A549 treated with AZD9567 at 1 μM for 4 hours (cell line): Measurements from ENCODE around the gene KCNJ2. TPM values are rescaled to one million over a fixed set of nuclear protein-coding genes. Genes with fewer than 3 reads are reported as not detected.

ENCODE experiments used
- total RNA-seq: library from RNA; stranded (reverse); fragments of 200-300 nt; extraction: Qiagen RNA extraction; gene quantifications from 5 replicates; pipeline ENCODE4 v1.2.3, GENCODE V29; 2022; ENCODE audit not compliant: insufficient read depth

The KCNJ2 gene
- total RNA-seq, result 0.05 to 0.08 TPM (median 0.05 TPM) in 4 of 5 replicates, not detected in the other

GRCh38 chr17:70168977-70169708 is at the start of gene KCNJ2:
Gene KCNJ2, plus strand, starts transcription at chr17:70169532. Its CDS starts 5,508 bp downstream, at chr17:70175040.

Other genes with a start within 250 kb of the KCNJ2 start
- 0.07 to 0.21 TPM (median 0.14 TPM) in 4 of 5 replicates, not detected in the other for gene KCNJ16, start 94.3 kb upstream of the KCNJ2 start, total RNA-seq